ENCODE measurements around the gene PPM1L. TPM values are rescaled to one million over a fixed set of nuclear protein-coding genes. Genes with fewer than 3 reads are reported as not detected.

The PPM1L gene
- total and polyA plus RNA-seq, 2 donors (not counting 1 experiment from before 2014, with no cell fraction given) = 0.33 to 2.5 TPM

DNA sequence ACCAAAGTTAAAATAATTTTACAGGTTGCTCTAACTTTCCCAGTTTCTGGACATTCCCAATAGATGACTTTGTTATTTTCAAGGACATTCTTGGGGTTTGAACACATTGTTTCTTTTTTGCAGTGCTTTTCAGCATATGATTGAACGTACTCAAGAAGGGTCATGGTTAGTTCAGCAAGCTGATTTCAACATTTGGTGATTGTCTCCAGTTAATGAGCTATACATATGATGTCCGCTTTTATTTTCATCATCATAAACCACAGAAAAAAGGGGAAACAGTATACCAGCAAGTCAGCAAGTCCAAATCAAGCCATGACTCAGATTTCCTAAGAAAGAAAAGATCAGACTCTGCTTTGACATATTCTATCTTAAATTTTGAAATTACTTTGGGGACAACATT lies 279.7 kb downstream of the PPM1L start:
- no peak overlapping the region for H3K27ac ChIP-seq (ENCODE audit: insufficient read depth, low read length)
- H3K4me1 ChIP-seq (ENCODE audit: control insufficient read depth, extremely low read depth, insufficient read depth, low read length) = no peaks in the 10 kb centered on the region
- H3K36me3 ChIP-seq (ENCODE audit: control insufficient read depth, insufficient read depth, low read length) = no peaks in the 10 kb centered on the region
- H3K27me3 ChIP-seq (ENCODE audit: control insufficient read depth, insufficient read depth, low read length) = no peaks in the 10 kb centered on the region
- H3K79me2 ChIP-seq (ENCODE audit: control insufficient read depth, insufficient read depth, low read length) = no peaks in the 10 kb centered on the region
- H3K4me3 ChIP-seq (replicated peaks in 1 of 4; ENCODE audit: control extremely low read depth in 1 of 4, insufficient read depth in 1 of 4, low read depth in 3 of 4, low read length in 4 of 4) = no peak overlapping the region
- DNase-seq (ENCODE audit: low read depth in 2 of 2) = peak; percentile 66 to 97
- no peak overlapping the region for H3K4me2 ChIP-seq (ENCODE audit: extremely low read depth, insufficient read depth, low read length)
- no peaks in the 10 kb centered on the region for H4K20me1 ChIP-seq (ENCODE audit: control insufficient read depth, extremely low read depth, insufficient read depth, low read length)
- H3K9me3 ChIP-seq (ENCODE audit: control insufficient read depth, insufficient read depth, low read depth, low read length) = no peaks in the 10 kb centered on the region
- no peak overlapping the region for H3K9ac ChIP-seq (ENCODE audit: insufficient read depth, low read length)
- H2AFZ ChIP-seq (ENCODE audit: low read length) = no peak overlapping the region
- no peak for TF ChIP-seq EZH2 (IDR thresholded peaks at IDR 0.05; ENCODE audit: low read length, missing control alignments)
- no peak for TF ChIP-seq CTCF (conservative IDR thresholded peaks at IDR 0.05 in 1 of 2, IDR thresholded peaks at IDR 0.05 in 1 of 2; ENCODE audit: low read depth in 1 of 2, low read length in 2 of 2)

DNA sequence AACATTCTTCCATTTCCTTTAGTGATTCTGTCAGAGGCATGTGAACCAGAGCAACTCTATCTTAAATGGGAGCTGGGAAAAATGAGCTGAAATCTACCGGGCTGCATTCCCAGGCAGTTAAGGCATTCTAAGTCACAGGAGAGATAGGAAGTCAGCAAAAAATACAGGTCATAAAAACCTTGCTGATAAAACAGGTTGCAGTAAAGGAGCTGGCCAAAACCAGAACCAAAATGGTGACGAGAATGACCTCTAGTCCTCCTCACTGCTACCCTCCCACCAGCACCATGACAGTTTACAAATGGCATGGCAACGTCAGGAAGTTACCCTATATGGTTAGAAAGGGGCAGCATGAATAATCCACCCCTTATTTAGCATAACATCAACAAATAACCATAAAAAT lies 282.7 kb downstream of the PPM1L start:
- Histone ChIP-seq H3K9me3 (ENCODE audit: control insufficient read depth, insufficient read depth, low read depth, low read length) (no peaks in the 10 kb centered on the region), H3K4me3 (replicated peaks in 1 of 4; ENCODE audit: control extremely low read depth in 1 of 4, insufficient read depth in 1 of 4, low read depth in 3 of 4, low read length in 4 of 4) (no peak overlapping the region), H3K4me2 (ENCODE audit: extremely low read depth, insufficient read depth, low read length) (no peak overlapping the region), H3K27me3 (ENCODE audit: control insufficient read depth, insufficient read depth, low read length) (no peaks in the 10 kb centered on the region), H3K27ac (ENCODE audit: insufficient read depth, low read length) (no peak overlapping the region), H4K20me1 (ENCODE audit: control insufficient read depth, extremely low read depth, insufficient read depth, low read length) (no peaks in the 10 kb centered on the region), H3K4me1 (ENCODE audit: control insufficient read depth, extremely low read depth, insufficient read depth, low read length) (no peaks in the 10 kb centered on the region), H3K79me2 (ENCODE audit: control insufficient read depth, insufficient read depth, low read length) (no peaks in the 10 kb centered on the region), H3K9ac (ENCODE audit: insufficient read depth, low read length) (no peak overlapping the region), H2AFZ (ENCODE audit: low read length) (no peak overlapping the region), H3K36me3 (ENCODE audit: control insufficient read depth, insufficient read depth, low read length) (no peaks in the 10 kb centered on the region)
- peak in 1 of 2 donors; percentile 83 for DNase-seq (ENCODE audit: low read depth in 2 of 2)
- TF ChIP-seq EZH2 (IDR thresholded peaks at IDR 0.05; ENCODE audit: low read length, missing control alignments) = no peak
- TF ChIP-seq CTCF (conservative IDR thresholded peaks at IDR 0.05 in 1 of 2, IDR thresholded peaks at IDR 0.05 in 1 of 2; ENCODE audit: low read depth in 1 of 2, low read length in 2 of 2) = no peak

DNA sequence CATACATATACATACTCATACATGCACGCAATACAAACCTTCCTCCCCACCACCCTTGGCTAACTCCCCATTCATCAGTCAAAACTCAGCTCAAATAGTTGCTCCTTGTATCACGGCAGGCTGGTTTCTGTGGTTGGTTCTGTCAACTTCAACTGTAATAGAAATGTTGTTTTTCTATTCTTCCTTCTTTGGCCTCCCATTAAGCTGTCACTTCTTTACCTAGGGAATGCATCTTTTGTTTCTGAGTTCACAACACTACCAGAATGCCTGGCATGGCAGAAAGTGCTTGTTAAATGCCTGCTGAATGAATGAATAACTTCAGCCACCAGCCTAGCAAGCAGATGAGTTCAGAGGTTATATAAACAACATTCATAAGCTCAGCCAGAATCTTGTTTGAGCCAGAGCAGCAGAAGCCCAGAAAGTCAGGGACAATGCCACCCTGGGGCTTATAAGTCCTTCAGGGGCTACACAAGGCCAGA lies 286.0 kb downstream of the PPM1L start:
- TF ChIP-seq CTCF (conservative IDR thresholded peaks at IDR 0.05 in 1 of 2, IDR thresholded peaks at IDR 0.05 in 1 of 2; ENCODE audit: low read depth in 1 of 2, low read length in 2 of 2) (no peak), EZH2 (IDR thresholded peaks at IDR 0.05; ENCODE audit: low read length, missing control alignments) (no peak)
- Histone ChIP-seq H3K27ac (ENCODE audit: insufficient read depth, low read length) (no peak overlapping the region), H4K20me1 (ENCODE audit: control insufficient read depth, extremely low read depth, insufficient read depth, low read length) (no peaks in the 10 kb centered on the region), H3K9ac (ENCODE audit: insufficient read depth, low read length) (no peak overlapping the region), H3K79me2 (ENCODE audit: control insufficient read depth, insufficient read depth, low read length) (no peaks in the 10 kb centered on the region), H3K9me3 (ENCODE audit: control insufficient read depth, insufficient read depth, low read depth, low read length) (no peaks in the 10 kb centered on the region), H3K4me3 (replicated peaks in 1 of 4; ENCODE audit: control extremely low read depth in 1 of 4, insufficient read depth in 1 of 4, low read depth in 3 of 4, low read length in 4 of 4) (no peak overlapping the region), H3K27me3 (ENCODE audit: control insufficient read depth, insufficient read depth, low read length) (no peaks in the 10 kb centered on the region), H2AFZ (ENCODE audit: low read length) (no peak overlapping the region), H3K4me2 (ENCODE audit: extremely low read depth, insufficient read depth, low read length) (no peak overlapping the region), H3K36me3 (ENCODE audit: control insufficient read depth, insufficient read depth, low read length) (no peaks in the 10 kb centered on the region), H3K4me1 (ENCODE audit: control insufficient read depth, extremely low read depth, insufficient read depth, low read length) (no peaks in the 10 kb centered on the region)
- DNase-seq (ENCODE audit: low read depth in 2 of 2) = peak; percentile 4 to 86
